Activated CD8-positive, alpha-beta memory T cell treated with anti-CD3 and anti-CD28 coated beads for 48 hours (primary cell): Measurements from ENCODE around the gene RAB3C.
"Not testable (repeated sequence)": the region's sequence is repeated elsewhere in the genome, so short reads cannot be mapped to it uniquely, and the experiment has no call there.

Source experiments
- DNase-seq, 3 experiments: peaks; one replicate each; pipeline ENCODE4 v3.0.0-alpha.2; 2020; ENCODE audit warnings: low read depth in 2 of 3, low spot score in 2 of 3

RAB3C gene

GRCh38 chr5:58674711-58675110 is 91.8 kb downstream of the RAB3C start:
- no peak for DNase-seq

DNA sequence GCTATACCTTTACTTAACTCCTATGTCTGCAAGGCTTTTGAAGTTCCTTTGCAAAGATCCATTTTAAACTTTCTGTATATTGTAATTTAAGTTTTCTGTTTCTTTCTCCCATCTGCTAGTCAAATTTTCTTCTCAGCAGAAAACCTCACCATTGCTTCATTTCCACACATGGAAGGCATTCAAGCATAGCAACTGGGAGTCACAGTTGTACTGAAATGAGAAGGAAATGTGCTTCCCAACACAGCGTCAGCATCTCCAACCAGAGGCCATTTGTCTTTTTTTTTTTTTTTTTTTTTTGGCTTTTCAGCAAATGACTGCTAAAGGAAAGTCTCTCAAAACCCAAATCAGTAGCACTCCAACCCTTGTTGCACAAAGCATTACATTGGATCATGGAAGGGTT is 92.5 kb downstream of the RAB3C start:
- no peak for DNase-seq

DNA sequence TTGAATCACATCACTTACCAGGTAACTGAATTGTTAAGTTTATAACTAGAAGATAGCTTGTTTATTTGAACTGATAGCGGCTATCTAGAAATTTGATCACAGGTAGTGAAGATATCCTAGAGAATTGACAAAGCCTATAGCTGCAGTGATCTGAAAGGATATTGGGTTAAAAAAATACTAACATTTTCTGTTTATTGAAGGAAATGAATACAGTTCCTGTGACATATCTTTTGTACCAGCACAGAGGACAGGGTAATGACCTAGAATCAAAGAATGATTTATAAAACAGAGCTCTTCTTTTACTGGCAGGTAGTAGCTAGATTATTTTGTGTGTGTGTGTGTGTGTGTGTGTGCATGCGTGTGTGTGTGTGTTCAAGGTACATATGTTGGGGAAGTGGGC is 94.8 kb downstream of the RAB3C start:
- no peak for DNase-seq

GRCh38 chr5:58680503-58680902 is 97.6 kb downstream of the RAB3C start:
- no peak for DNase-seq

- DNase-seq, result no peak
Measured at GRCh38 chr5:58681943-58682342, 99.1 kb downstream of the RAB3C start.

GRCh38 chr5:58683567-58683966 is 100.7 kb downstream of the RAB3C start:
- DNase-seq, result no peak

GRCh38 chr5:58687079-58687478 is 104.2 kb downstream of the RAB3C start:
- no peak for DNase-seq

- no peak for DNase-seq
Measured at GRCh38 chr5:58687595-58687994, 104.7 kb downstream of the RAB3C start.

- not testable (repeated sequence) for DNase-seq
Measured at GRCh38 chr5:58699088-58699761, 116.3 kb downstream of the RAB3C start.

- no peak for DNase-seq
Measured at GRCh38 chr5:58699762-58700118, 116.9 kb downstream of the RAB3C start.

DNA sequence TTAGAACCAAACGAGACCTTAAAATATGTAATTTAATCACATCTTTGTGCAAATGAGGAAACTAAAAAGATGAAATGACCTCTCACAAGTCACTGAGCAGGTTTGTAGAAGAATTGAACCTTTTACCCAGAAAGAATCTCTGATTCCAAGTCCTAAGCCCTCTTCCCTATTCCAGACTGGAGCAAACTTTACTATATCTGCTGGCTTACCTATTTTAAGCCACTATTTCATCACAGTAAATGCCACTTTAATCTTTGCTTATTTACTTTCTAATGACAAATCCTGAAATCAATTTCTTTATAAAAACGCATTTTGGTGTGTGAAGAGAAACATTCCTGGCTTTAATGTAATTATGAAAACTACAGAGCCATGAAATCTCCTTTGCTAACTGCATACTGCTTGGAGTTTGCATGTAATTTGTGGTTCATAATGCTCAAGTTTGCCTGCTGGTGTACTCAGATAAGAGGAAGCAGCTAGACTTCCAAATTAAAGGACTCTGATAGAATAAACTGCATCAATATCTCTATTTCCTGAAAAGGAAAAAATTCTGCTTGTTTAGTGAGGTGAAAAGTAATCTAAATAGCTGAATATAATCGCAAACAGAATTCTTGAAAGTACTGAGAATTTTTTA is 121.2 kb downstream of the RAB3C start:
- no peak for DNase-seq

- DNase-seq, result no peak
Measured at GRCh38 chr5:58706736-58707135, 123.9 kb downstream of the RAB3C start.

- no peak for DNase-seq
Measured at GRCh38 chr5:58708456-58708855, 125.6 kb downstream of the RAB3C start.

DNA sequence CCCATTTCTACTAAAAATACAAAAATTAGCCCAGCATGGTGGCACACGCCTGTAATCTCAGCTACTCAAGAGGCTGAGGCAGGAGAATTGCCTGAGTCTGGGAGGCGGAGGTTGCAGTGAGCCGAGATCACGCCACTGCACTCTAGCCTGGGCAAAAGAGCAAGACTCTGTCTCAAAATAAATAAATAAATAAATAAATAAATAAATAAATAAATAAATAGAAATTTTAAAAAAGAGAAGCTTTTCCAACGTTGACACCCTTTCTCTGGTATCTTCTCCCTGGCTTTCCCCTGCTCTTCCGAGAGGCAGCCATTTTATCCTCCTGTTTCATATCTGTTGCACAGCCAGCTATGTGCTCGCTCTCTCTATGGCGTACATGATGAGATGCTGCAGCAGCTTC is 127.5 kb downstream of the RAB3C start:
- DNase-seq, result not testable (repeated sequence)

DNA sequence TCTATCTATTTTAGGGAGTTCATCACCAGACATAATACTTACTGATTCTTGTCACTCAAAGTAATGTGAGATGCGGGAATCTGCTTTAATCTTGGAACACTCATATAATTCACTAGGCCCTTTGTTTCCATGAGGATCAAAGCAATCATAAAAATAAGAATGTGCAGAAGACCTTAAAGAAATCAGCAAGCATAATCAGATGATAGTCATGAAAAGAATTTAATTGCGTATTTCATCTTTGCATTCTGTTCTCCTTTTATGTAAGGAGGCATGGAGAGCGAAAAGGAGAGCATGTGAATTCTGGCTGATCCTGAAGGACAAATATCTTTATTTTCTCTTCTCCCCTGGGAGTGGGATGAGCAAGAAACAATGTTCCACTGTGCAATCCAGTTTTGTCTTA is 128.0 kb downstream of the RAB3C start:
- DNase-seq, result no peak

- DNase-seq, result no peak
Measured at GRCh38 chr5:58711965-58712364, 129.1 kb downstream of the RAB3C start.

DNA sequence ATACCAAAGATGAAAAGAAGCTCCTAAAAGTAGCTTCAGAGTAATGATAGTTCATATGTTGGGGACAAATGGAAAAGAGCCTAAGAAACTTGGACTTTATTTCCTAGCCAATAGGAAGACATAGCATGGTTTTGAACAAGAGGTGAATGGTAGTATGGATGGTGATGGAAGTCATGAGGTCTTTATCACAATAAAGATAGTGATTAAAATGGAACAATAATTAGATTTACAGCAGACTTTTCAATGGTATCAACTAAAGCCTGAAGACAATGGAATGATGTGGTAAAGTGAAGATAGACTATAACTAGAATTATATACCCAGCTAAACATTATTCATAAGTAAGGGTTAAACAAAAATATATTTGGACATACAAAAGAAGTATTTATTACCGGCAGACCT is 131.2 kb downstream of the RAB3C start:
- DNase-seq, result no peak

GRCh38 chr5:58715997-58716656 is 133.3 kb downstream of the RAB3C start:
- DNase-seq, result no peak

DNA sequence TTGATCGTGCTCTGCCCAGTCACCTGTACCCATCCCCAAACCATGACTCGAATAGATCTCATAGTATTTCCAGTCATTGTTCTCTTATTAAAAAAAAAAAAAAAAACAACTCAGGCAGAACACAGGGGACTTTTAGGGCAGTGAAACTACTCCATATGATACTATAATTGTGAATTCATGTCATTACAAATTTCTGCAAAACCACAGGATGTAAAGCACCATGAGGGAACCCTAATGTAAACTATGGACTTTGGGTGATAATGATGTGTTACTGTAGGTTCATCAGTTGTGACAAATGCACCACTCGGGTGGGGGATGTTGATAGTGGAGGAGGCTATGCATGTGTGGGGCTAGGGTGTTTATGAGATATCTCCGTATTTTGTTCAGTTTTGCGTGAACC is 133.8 kb downstream of the RAB3C start:
- DNase-seq, result no peak

DNA sequence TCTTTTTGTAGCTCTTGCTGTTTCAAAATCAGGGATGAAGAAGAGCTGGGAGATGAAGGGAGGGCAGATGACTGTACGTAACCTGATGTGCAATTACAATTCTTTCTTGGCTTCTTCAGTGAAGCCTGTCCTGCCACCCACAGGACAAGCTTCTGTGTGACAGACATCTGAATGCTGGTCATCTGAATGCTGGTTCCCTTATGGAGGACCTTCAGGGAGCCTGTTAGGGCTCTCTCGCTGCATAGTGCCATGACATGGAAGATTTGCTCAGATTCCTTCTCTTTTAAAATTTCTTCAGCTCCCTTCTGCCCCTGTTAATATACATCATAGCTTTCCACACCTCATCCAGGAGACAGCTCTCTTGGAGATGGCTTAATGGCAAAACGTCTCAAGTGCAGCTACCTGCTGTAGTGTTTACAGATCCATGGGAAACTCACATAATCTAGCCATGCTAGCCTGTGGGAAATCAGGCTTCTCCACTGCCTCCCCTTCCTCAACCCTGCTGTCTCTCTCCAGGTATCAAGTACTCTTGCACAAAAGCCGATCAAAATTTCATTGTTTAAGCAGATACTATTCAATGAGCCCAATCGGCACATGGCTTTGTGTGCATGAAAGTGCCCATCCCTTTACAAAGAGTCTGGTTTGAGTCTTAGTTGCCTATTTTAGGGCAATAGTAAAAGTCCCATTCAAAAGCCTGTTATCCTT is 134.6 kb downstream of the RAB3C start:
- DNase-seq, result no peak

DNA sequence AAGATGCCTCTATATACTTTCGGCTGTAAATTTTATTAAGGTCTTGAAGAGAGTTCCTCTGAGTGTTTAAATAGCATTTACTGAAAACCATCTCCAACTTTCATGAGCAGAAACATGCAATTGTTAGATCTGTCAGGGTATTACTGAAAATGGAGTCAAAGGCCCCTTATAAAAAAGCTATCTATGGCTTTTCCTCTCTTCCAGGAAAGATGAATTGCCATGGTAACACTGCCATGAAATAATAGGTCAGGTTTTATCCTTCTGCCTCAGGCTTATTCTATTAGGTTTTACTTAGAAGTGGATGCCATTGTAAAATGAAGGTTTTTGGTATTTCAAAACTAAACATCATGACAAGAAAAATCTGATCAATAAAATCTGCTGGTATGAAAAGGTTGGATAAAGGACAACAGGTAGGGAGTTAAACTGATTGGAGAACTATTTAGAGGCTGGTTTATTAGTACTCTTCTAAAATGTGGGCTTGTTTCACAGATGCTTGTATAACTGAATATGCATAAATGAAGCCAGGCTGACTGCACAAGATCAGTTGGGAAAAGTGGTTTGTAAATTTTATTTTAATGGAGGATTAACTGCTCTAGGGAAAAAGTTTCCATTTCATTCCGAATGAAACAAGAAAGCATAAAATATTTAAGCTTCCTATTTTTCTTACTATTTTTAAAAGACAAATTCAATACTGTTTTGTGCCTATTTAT is 135.5 kb downstream of the RAB3C start:
- no peak for DNase-seq
